Activated naive CD4-positive, alpha-beta T cell treated with anti-CD3 and anti-CD28 coated beads for 36 hours (primary cell): Measurements from ENCODE around the gene FBXO10. TPM values are rescaled to one million over a fixed set of nuclear protein-coding genes. Genes with fewer than 3 reads are reported as not detected.
A peak's percentile ranks its signal among the peaks of the same experiment; 100 is the strongest.

Experiments
- CTCF ChIA-PET: fragments of 350-600 bp; sonication (Branson Sonifier 250); formaldehyde crosslinking; loops from one replicate; lab custom pipeline; 2021; ENCODE audit warnings: antibody characterized with exemption; lab: Charles Lee
- DNase-seq: peaks from one replicate; pipeline ENCODE4 v3.0.0-alpha.2; 2020
- H3K27ac Mint-ChIP-seq: one replicate; pipeline ENCODE4 v1.8.0; 2021; ENCODE audit warnings: mild to moderate bottlenecking, mixed read lengths
- H3K27me3 Mint-ChIP-seq: one replicate; pipeline ENCODE4 v1.8.0; 2021; ENCODE audit warnings: low read depth, mixed read lengths
- H3K36me3 Mint-ChIP-seq: one replicate; pipeline ENCODE4 v1.8.0; 2021; ENCODE audit warnings: low read depth, mixed read lengths
- H3K4me1 Mint-ChIP-seq: one replicate; pipeline ENCODE4 v1.8.0; 2021; ENCODE audit warnings: low read depth, mixed read lengths
- H3K4me3 Mint-ChIP-seq: one replicate; pipeline ENCODE4 v1.8.0; 2021; ENCODE audit warnings: mild to moderate bottlenecking, moderate library complexity, mixed read lengths
- H3K9me3 Mint-ChIP-seq: one replicate; pipeline ENCODE4 v1.8.0; 2021; ENCODE audit warnings: mixed read lengths
- intact Hi-C: fragments of 100-400 bp; cut with micrococcal nuclease; formaldehyde crosslinking; loops from one replicate; pipeline ENCODE4 v1.15.1; 2023
- total RNA-seq, 2 experiments: library from RNA; stranded (reverse); gene quantifications; one replicate each; pipeline ENCODE4 v1.2.3, GENCODE V29; 2021

FBXO10 gene
- total RNA-seq, 2 experiments from 2014 or later = 1.0 to 1.1 TPM

GRCh38 chr9:37541465-37541864 lies 34.7 kb downstream of the FBXO10 start:
- H3K36me3 Mint-ChIP-seq = peaks cover 3% of the 10 kb centered on the region
- CTCF ChIA-PET = no interaction called here
- no peak for DNase-seq
- intact Hi-C loops = no loop called here
- no peaks in the 10 kb centered on the region for H3K9me3 Mint-ChIP-seq
- no peak overlapping the region for H3K27ac Mint-ChIP-seq
- no peaks in the 10 kb centered on the region for H3K4me1 Mint-ChIP-seq
- no peak overlapping the region for H3K4me3 Mint-ChIP-seq
- no peaks in the 10 kb centered on the region for H3K27me3 Mint-ChIP-seq

- intact Hi-C loops = no loop called here
- Mint-ChIP-seq H3K4me3 (no peak overlapping the region), H3K9me3 (no peaks in the 10 kb centered on the region), H3K36me3 (peaks cover 3% of the 10 kb centered on the region), H3K27me3 (no peaks in the 10 kb centered on the region), H3K27ac (no peak overlapping the region), H3K4me1 (no peaks in the 10 kb centered on the region)
- no peak for DNase-seq
- CTCF ChIA-PET = no interaction called here
Observed at GRCh38 chr9:37540634-37541033, 35.5 kb downstream of the FBXO10 start.

GRCh38 chr9:37539634-37540033 lies 36.5 kb downstream of the FBXO10 start:
- H3K4me3 Mint-ChIP-seq = no peak overlapping the region
- H3K27ac Mint-ChIP-seq = no peak overlapping the region
- intact Hi-C loops = no loop called here
- H3K27me3 Mint-ChIP-seq = no peaks in the 10 kb centered on the region
- CTCF ChIA-PET = no interaction called here
- DNase-seq = no peak
- peaks cover 3% of the 10 kb centered on the region for H3K36me3 Mint-ChIP-seq
- no peaks in the 10 kb centered on the region for H3K4me1 Mint-ChIP-seq
- no peaks in the 10 kb centered on the region for H3K9me3 Mint-ChIP-seq

- no peak for DNase-seq
- no peaks in the 10 kb centered on the region for H3K27me3 Mint-ChIP-seq
- H3K36me3 Mint-ChIP-seq = peaks cover 3% of the 10 kb centered on the region
- H3K27ac Mint-ChIP-seq = no peak overlapping the region
- H3K4me3 Mint-ChIP-seq = no peak overlapping the region
- no peaks in the 10 kb centered on the region for H3K9me3 Mint-ChIP-seq
- H3K4me1 Mint-ChIP-seq = no peaks in the 10 kb centered on the region
- CTCF ChIA-PET = interaction anchor here (0.7 kb wide), 1 partner anchor 823 kb away, joined by 4 read pairs; no protein-coding TSS in a partner anchor
- intact Hi-C loops = no loop called here
Observed at GRCh38 chr9:37538099-37538498, 38.1 kb downstream of the FBXO10 start.

- CTCF ChIA-PET = interaction anchor here (0.6 to 0.8 kb wide), 3 partner anchors 10 to 494 kb away, joined by 3 to 4 read pairs (median 3); no protein-coding TSS in a partner anchor
Observed at GRCh38 chr9:37534901-37535300, 41.3 kb downstream of the FBXO10 start.

GRCh38 chr9:37534412-37534811 lies 41.8 kb downstream of the FBXO10 start:
- CTCF ChIA-PET = interaction anchor here (0.6 kb wide), 1 partner anchor 259 kb away, joined by 3 read pairs; no protein-coding TSS in a partner anchor
- peaks cover 1% of the 10 kb centered on the region for H3K36me3 Mint-ChIP-seq
- intact Hi-C loops = no loop called here
- H3K27me3 Mint-ChIP-seq = no peaks in the 10 kb centered on the region
- H3K4me3 Mint-ChIP-seq = no peak overlapping the region
- DNase-seq = no peak
- no peaks in the 10 kb centered on the region for H3K4me1 Mint-ChIP-seq
- H3K9me3 Mint-ChIP-seq = no peaks in the 10 kb centered on the region
- no peak overlapping the region for H3K27ac Mint-ChIP-seq

More at GRCh38 chr9:37534901-37535300, 41.3 kb downstream of the FBXO10 start:
- no peak overlapping the region for H3K27ac Mint-ChIP-seq
- H3K4me1 Mint-ChIP-seq = no peaks in the 10 kb centered on the region
- intact Hi-C loops = no loop called here
- peaks cover 1% of the 10 kb centered on the region for H3K36me3 Mint-ChIP-seq
- no peaks in the 10 kb centered on the region for H3K9me3 Mint-ChIP-seq
- no peak for DNase-seq
- H3K27me3 Mint-ChIP-seq = no peaks in the 10 kb centered on the region
- no peak overlapping the region for H3K4me3 Mint-ChIP-seq

GRCh38 chr9:37531699-37532098 lies 44.5 kb downstream of the FBXO10 start:
- intact Hi-C loops = no loop called here
- H3K27ac Mint-ChIP-seq = no peak overlapping the region
- peaks cover 3% of the 10 kb centered on the region for H3K4me1 Mint-ChIP-seq
- H3K36me3 Mint-ChIP-seq = peaks cover 6% of the 10 kb centered on the region
- CTCF ChIA-PET = no interaction called here
- H3K9me3 Mint-ChIP-seq = no peaks in the 10 kb centered on the region
- no peaks in the 10 kb centered on the region for H3K27me3 Mint-ChIP-seq
- DNase-seq = no peak
- no peak overlapping the region for H3K4me3 Mint-ChIP-seq

- CTCF ChIA-PET = interaction anchor here (0.9 kb wide), 1 partner anchor 200 kb away, joined by 3 read pairs; no protein-coding TSS in a partner anchor
- peaks cover 10% of the 10 kb centered on the region for H3K36me3 Mint-ChIP-seq
Observed at GRCh38 chr9:37528652-37529471, 47.3 kb downstream of the FBXO10 start.

GRCh38 chr9:37523916-37524315 lies 52.3 kb downstream of the FBXO10 start:
- peaks cover 1% of the 10 kb centered on the region for H3K4me1 Mint-ChIP-seq
- no peak for DNase-seq
- no peak overlapping the region for H3K27ac Mint-ChIP-seq
- no peak overlapping the region for H3K4me3 Mint-ChIP-seq
- CTCF ChIA-PET = no interaction called here
- intact Hi-C loops = no loop called here
- H3K36me3 Mint-ChIP-seq = peaks cover 20% of the 10 kb centered on the region
- no peaks in the 10 kb centered on the region for H3K27me3 Mint-ChIP-seq
- H3K9me3 Mint-ChIP-seq = no peaks in the 10 kb centered on the region

More at GRCh38 chr9:37528652-37529471, 47.3 kb downstream of the FBXO10 start:
- Mint-ChIP-seq H3K27me3 (no peaks in the 10 kb centered on the region), H3K9me3 (no peaks in the 10 kb centered on the region), H3K27ac (peak overlapping the region; percentile 75), H3K4me1 (peaks cover 3% of the 10 kb centered on the region), H3K4me3 (peak overlapping the region; percentile 37)
- DNase-seq = peak; percentile 58
- intact Hi-C loops = no loop called here

- peaks cover 18% of the 10 kb centered on the region for H3K36me3 Mint-ChIP-seq
- H3K27ac Mint-ChIP-seq = no peak overlapping the region
- H3K4me1 Mint-ChIP-seq = no peaks in the 10 kb centered on the region
- no peaks in the 10 kb centered on the region for H3K9me3 Mint-ChIP-seq
- intact Hi-C loops = no loop called here
- no peak for DNase-seq
- H3K27me3 Mint-ChIP-seq = no peaks in the 10 kb centered on the region
- CTCF ChIA-PET = no interaction called here
- no peak overlapping the region for H3K4me3 Mint-ChIP-seq
Observed at GRCh38 chr9:37522971-37523370, 53.2 kb downstream of the FBXO10 start.

- no peak for DNase-seq
- Mint-ChIP-seq H3K36me3 (peaks cover 16% of the 10 kb centered on the region), H3K9me3 (no peaks in the 10 kb centered on the region), H3K4me1 (no peaks in the 10 kb centered on the region), H3K27me3 (no peaks in the 10 kb centered on the region), H3K4me3 (no peak overlapping the region), H3K27ac (no peak overlapping the region)
- CTCF ChIA-PET = no interaction called here
- intact Hi-C loops = no loop called here
Observed at GRCh38 chr9:37521111-37521510, 55.1 kb downstream of the FBXO10 start.

GRCh38 chr9:37520641-37521040 lies 55.5 kb downstream of the FBXO10 start:
- H3K9me3 Mint-ChIP-seq = no peaks in the 10 kb centered on the region
- DNase-seq = no peak
- intact Hi-C loops = no loop called here
- peaks cover 16% of the 10 kb centered on the region for H3K36me3 Mint-ChIP-seq
- H3K27me3 Mint-ChIP-seq = no peaks in the 10 kb centered on the region
- CTCF ChIA-PET = no interaction called here
- no peak overlapping the region for H3K4me3 Mint-ChIP-seq
- no peaks in the 10 kb centered on the region for H3K4me1 Mint-ChIP-seq
- H3K27ac Mint-ChIP-seq = no peak overlapping the region

GRCh38 chr9:37517923-37518322 lies 58.3 kb downstream of the FBXO10 start:
- Mint-ChIP-seq H3K27me3 (no peaks in the 10 kb centered on the region), H3K27ac (no peak overlapping the region), H3K36me3 (peaks cover 11% of the 10 kb centered on the region), H3K4me3 (no peak overlapping the region), H3K9me3 (no peaks in the 10 kb centered on the region), H3K4me1 (no peaks in the 10 kb centered on the region)
- no peak for DNase-seq
- CTCF ChIA-PET = no interaction called here
- intact Hi-C loops = no loop called here
